Erythroblast (primary cell): Measurements from ENCODE around the gene EIF5AL1.

ENCODE experiments used
- GATA1 ChIP-seq: IDR thresholded peaks from 2 replicates; pipeline ENCODE4 v1.6.1; 2011; ENCODE audit warnings: low read depth, mild to moderate bottlenecking, control low read depth, low read length, moderate library complexity
- POLR2A ChIP-seq: IDR thresholded peaks from 2 replicates; pipeline ENCODE4 v1.6.1; 2011; ENCODE audit warnings: mild to moderate bottlenecking, low read length

DNA sequence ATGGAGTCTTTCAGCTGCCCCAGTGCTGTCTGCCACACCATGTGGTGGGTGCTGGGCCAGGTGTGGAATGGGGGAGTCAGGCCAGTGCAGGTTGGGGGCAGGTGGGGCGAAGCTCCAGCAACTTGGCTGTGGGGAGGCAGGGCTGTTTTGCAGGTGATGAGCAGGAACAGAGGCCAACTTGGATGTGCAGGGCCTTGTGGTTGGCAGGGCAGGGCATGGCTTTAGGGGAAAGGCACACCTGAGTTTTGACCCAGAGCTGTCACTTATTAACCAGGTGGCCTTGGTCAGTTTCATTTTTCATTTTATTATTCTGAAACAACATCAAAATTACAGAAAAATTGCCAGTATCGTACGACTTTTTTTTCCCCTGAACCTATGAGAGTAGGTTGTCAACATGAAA is 48.9 kb downstream of the EIF5AL1 start:
- no peak for TF ChIP-seq POLR2A
- no peak for TF ChIP-seq GATA1
